RWPE1 (cell line): ENCODE data around the gene BPIFB1.

ENCODE experiments used
- CTCF ChIA-PET: fragments of 350-600 bp; sonication (Branson Sonifier 250); formaldehyde crosslinking; extraction: SDS; loops from one replicate; lab custom pipeline; 2021; lab: Yijun Ruan, JAX
- POLR2A ChIA-PET: fragments of 400-600 bp; formaldehyde crosslinking; extraction: SDS; loops from one replicate; lab custom pipeline; 2020; ENCODE audit warnings: antibody characterized with exemption; ENCODE audit not compliant: low non-redundant PET; lab: Yijun Ruan, JAX
- DNase-seq: peaks from one replicate; pipeline ENCODE4 v3.0.0; 2012; ENCODE audit warnings: low spot score
- H3K27ac ChIP-seq: fragments of 450-650 bp; 2 replicates; pipeline ENCODE4 v1.5.1; 2017
- CTCF ChIP-seq: fragments of 450-650 bp; conservative IDR thresholded peaks from 2 replicates; pipeline ENCODE4 v1.5.1; 2017; ENCODE audit warnings: low read depth, mild to moderate bottlenecking

BPIFB1 gene

DNA sequence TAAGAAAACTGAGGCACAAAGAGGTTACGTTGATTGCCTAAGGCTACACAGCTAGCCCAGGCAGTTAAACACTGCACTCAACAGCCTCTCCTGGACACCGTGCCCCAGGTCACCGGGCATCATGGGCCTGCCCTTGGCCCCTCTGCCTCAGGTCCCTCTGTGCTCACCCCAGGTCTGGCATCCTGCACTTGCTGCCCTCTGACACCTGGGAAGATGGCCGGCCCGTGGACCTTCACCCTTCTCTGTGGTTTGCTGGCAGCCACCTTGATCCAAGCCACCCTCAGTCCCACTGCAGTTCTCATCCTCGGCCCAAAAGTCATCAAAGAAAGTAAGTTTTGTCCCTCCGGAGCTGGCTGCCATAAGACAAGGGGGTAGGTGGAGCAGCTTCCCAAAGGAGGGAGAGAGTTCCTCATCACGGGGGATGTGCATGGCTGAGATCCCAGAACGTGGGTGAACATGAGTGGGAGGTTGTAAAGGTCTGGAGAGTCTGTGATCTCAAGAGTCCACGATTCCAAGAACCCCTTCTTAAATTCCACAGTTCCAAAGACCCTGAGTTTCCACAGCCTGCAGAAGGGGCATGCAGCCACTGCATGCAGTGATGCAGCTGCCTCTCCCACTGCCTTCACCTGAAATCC is 3.0 kb downstream of the BPIFB1 start:
- no peak overlapping the region for H3K27ac ChIP-seq
- POLR2A ChIA-PET = no interaction called here
- CTCF ChIA-PET = interaction anchor here (0.6 to 2.1 kb wide), 4 partner anchors 23 to 384 kb away, joined by 3 to 8 read pairs (median 4); no protein-coding TSS in a partner anchor
- DNase-seq = no peak
- no peak for TF ChIP-seq CTCF

DNA sequence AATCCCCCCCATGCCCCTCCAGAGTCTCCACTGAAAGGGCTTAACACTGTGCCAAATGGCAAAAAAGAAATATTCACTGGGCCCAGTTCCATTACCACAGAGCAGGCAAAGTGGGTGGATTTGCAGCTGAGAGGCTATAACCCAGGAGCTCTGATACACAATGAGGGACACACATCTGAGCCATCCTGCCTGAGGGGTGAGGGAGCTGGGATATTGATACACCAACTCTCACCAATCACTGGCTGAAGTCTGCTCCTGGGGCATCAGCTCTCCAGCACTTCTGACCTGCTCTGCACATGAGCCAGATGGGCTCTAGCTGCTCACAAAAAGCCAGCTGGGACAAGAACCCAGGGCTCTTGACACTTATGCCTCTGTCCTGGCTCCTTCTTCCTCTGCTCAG is 4.9 kb downstream of the BPIFB1 start:
- ChIA-PET POLR2A (no interaction called here), CTCF (interaction anchor here (0.7 to 0.9 kb wide), 2 partner anchors 25 to 57 kb away, joined by 3 read pairs; no protein-coding TSS in a partner anchor)
- no peak for TF ChIP-seq CTCF
- H3K27ac ChIP-seq = no peak overlapping the region
- DNase-seq = no peak

DNA sequence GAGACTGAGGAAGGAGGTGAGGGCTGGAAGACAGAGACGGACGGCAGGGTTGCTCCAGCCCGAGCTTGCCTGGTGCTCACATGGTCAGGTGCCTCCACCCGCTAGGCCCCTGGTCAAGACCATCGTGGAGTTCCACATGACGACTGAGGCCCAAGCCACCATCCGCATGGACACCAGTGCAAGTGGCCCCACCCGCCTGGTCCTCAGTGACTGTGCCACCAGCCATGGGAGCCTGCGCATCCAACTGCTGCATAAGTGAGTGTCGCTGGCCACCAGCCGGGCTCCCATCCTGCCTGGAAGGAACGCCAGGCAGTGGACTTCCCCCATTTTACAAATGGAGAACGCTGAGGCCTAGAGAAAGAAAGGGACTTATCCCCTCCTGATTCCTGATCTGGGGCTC is 7.8 kb downstream of the BPIFB1 start:
- POLR2A ChIA-PET = no interaction called here
- no peak overlapping the region for H3K27ac ChIP-seq
- TF ChIP-seq CTCF = no peak
- CTCF ChIA-PET = interaction anchor here (0.6 to 4.3 kb wide), 5 partner anchors 8 to 264 kb away, joined by 4 to 19 read pairs (median 5); partner anchors contain the start of gene BPIFB1
- no peak for DNase-seq

GRCh38 chr20:33291416-33291815 is 8.4 kb downstream of the BPIFB1 start:
- no peak for DNase-seq
- H3K27ac ChIP-seq = no peak overlapping the region
- no peak for TF ChIP-seq CTCF
- POLR2A ChIA-PET = no interaction called here
- CTCF ChIA-PET = interaction anchor here (0.6 to 4.3 kb wide), 12 partner anchors 8 to 761 kb away, joined by 3 to 19 read pairs (median 4); partner anchors contain the start of gene BPIFB1

DNA sequence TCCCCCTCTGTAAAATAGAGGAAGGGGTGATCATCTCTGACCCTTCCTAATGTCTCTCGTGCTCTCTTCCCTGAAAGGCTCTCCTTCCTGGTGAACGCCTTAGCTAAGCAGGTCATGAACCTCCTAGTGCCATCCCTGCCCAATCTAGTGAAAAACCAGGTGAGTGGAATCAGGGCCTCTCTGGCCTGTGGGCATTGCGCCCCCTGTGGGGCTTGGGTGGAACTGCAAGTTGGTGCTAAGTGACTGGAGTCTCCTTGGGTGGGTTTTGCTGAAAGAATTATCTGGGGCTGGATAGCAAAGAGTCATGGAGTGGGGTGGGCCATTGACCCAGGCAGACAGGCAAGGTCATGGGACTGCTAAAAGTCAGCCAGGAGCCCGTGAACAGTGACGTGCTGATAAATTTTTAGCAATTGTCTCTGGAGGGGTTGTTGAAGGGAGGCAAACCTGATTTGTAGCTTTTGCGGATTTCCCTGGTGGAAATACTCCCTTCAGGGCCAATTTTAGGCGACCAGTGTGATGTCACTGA is 8.9 kb downstream of the BPIFB1 start:
- peak; percentile 58 for DNase-seq
- ChIA-PET POLR2A (no interaction called here), CTCF (interaction anchor here (0.5 to 4.3 kb wide), 16 partner anchors 8 to 1430 kb away, joined by 3 to 19 read pairs (median 4); partner anchors contain the start of gene BPIFB1)
- H3K27ac ChIP-seq = no peak overlapping the region
- peak; percentile 98 for TF ChIP-seq CTCF

DNA sequence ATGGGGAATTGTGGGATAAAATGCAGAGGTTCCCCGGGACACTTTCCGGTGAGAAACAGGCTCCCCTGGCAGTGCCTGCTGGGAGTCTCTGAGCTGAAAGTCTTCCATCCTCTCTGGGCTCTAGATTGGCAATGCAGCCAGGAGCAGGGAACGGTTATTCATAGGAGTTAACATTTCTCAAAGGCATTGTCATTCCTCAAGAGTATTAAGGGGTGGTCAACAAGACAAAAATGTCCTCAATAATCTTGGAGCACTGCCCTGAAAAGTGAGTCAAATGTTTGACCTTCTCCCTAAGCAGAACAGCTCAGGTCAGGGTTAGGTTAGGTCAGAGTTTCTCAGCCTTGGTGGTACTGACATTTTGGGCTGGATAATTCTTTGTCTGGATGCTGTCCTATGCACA is 13.2 kb downstream of the BPIFB1 start:
- ChIA-PET CTCF (interaction anchor here (0.6 to 2.1 kb wide), 3 partner anchors 11 to 785 kb away, joined by 3 to 10 read pairs (median 4); no protein-coding TSS in a partner anchor), POLR2A (no interaction called here)
- H3K27ac ChIP-seq = no peak overlapping the region
- TF ChIP-seq CTCF = no peak
- no peak for DNase-seq
